ENCODE measurements around the gene FAT1.

FAT1 gene

GRCh38 chr4:186624951-186625350 is 98.7 kb downstream of the FAT1 start:
- TF ChIP-seq CTCF (IDR thresholded peaks at IDR 0.05; ENCODE audit: insufficient read depth, low read depth, low read length, missing control alignments) = no peak
- no peak for DNase-seq (ENCODE audit: low read depth)

GRCh38 chr4:186623546-186623945 is 100.1 kb downstream of the FAT1 start:
- H3K4me3 ChIP-seq (ENCODE audit: low read length) = no peak overlapping the region
- no peak for TF ChIP-seq CTCF (IDR thresholded peaks at IDR 0.05; ENCODE audit: insufficient read depth, low read depth, low read length, missing control alignments)
- DNase-seq (ENCODE audit: low read depth) = no peak

More at GRCh38 chr4:186624951-186625350, 98.7 kb downstream of the FAT1 start:
- no peak overlapping the region for H3K4me3 ChIP-seq (ENCODE audit: low read length)

- TF ChIP-seq CTCF (IDR thresholded peaks at IDR 0.05; ENCODE audit: insufficient read depth, low read depth, low read length, missing control alignments) = no peak
- H3K4me3 ChIP-seq (ENCODE audit: low read length) = no peak overlapping the region
- DNase-seq (ENCODE audit: low read depth) = peak; percentile 53
These were observed 100.7 kb downstream of the FAT1 start for GRCh38 chr4:186622788-186623464.

GRCh38 chr4:186621959-186622553 is 101.6 kb downstream of the FAT1 start:
- H3K4me3 ChIP-seq (ENCODE audit: low read length) = no peak overlapping the region
- peak; percentile 23 for TF ChIP-seq CTCF (IDR thresholded peaks at IDR 0.05; ENCODE audit: insufficient read depth, low read depth, low read length, missing control alignments)
- DNase-seq (ENCODE audit: low read depth) = peak; percentile 60

DNA sequence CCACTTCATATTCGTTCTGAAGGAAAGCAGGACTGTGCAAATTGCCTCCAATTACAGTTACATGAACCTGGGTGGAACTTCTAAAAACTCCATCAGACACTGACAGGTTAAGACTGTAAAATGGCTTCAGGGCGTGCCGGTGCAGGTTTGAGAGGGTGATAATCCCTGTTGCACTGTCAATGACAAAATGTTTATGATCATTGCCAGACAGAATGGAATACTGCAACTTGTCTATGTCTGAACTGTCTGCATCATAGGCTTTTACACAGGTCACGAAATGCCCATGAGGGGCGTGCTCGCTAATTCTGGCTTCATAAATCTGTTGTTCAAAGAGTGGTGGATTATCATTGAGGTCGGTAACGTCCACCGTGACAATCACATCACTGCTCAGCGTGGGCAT is 104.6 kb downstream of the FAT1 start:
- no peak for DNase-seq (ENCODE audit: low read depth)
- H3K4me3 ChIP-seq (ENCODE audit: low read length) = no peak overlapping the region
- TF ChIP-seq CTCF (IDR thresholded peaks at IDR 0.05; ENCODE audit: insufficient read depth, low read depth, low read length, missing control alignments) = no peak

- DNase-seq (ENCODE audit: low read depth) = no peak
- no peak overlapping the region for H3K4me3 ChIP-seq (ENCODE audit: low read length)
- TF ChIP-seq CTCF (IDR thresholded peaks at IDR 0.05; ENCODE audit: insufficient read depth, low read depth, low read length, missing control alignments) = no peak
These were observed 105.7 kb downstream of the FAT1 start for GRCh38 chr4:186617921-186618320.

DNA sequence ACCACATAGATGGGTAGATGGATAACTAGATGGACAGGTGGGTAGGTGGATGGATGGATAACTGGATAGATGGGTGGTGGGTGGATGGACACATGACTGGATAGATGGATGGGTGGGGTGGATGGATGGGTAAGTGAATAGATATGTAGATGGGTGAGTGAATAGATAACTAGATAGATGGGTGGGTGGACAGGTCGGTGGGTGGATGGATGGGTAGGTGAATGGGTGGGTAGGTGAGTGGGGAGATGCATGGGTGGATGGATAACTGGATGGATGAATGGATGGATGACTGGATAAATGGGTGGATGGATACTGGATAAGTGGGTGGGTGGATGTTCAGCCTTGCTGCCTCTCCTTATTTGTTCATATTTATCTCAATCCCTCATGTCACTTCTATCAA is 116.2 kb downstream of the FAT1 start:
- DNase-seq (ENCODE audit: low read depth) = no peak
- H3K4me3 ChIP-seq (ENCODE audit: low read length) = no peak overlapping the region
- no peak for TF ChIP-seq CTCF (IDR thresholded peaks at IDR 0.05; ENCODE audit: insufficient read depth, low read depth, low read length, missing control alignments)

Measured in epithelial cell of esophagus (primary cell).